B cell (primary cell): ENCODE measurements around the gene ADAMTS17.

Source experiments
- EZH2 ChIP-seq: IDR thresholded peaks from 2 replicates; pipeline ENCODE4 v1.6.1; 2012; ENCODE audit warnings: borderline replicate concordance, low read depth, mild to moderate bottlenecking, moderate library complexity, low read length; ENCODE audit not compliant: insufficient read depth, poor library complexity, severe bottlenecking
- TF ChIP-seq, protein P1 (sequence below): fragments of 200-600 bp; IDR thresholded peaks from one replicate; pipeline ENCODE4 v1.8.0; 2022; ENCODE audit warnings: antibody characterized with exemption, mild to moderate bottlenecking

DNA sequence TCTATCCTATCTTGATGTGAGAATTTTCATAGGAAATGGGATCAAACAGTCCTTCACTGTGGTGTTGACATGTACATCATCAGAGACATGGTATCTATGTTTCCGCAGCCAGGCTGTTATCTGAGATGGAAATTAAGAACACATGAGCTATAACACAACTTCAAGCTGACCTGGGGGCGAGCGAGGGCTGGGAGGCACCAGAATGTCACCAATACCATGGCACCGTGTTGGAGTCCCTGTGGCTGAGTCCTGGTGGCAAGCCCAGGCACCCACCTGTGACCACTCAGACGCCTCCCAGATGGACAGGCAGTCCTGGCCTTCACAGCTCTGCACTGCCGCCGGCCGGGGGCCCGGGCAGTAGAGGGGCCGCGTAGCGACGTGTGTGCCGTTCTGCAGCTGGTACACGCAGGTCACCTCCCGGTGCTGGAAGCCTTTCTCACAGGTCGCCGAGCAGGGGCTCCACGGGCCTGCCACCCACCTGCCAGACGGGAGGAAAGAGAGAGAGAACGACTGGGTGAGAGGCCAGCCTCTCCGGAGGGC is 344.6 kb downstream of the ADAMTS17 start:
- TF ChIP-seq, protein P1, sequence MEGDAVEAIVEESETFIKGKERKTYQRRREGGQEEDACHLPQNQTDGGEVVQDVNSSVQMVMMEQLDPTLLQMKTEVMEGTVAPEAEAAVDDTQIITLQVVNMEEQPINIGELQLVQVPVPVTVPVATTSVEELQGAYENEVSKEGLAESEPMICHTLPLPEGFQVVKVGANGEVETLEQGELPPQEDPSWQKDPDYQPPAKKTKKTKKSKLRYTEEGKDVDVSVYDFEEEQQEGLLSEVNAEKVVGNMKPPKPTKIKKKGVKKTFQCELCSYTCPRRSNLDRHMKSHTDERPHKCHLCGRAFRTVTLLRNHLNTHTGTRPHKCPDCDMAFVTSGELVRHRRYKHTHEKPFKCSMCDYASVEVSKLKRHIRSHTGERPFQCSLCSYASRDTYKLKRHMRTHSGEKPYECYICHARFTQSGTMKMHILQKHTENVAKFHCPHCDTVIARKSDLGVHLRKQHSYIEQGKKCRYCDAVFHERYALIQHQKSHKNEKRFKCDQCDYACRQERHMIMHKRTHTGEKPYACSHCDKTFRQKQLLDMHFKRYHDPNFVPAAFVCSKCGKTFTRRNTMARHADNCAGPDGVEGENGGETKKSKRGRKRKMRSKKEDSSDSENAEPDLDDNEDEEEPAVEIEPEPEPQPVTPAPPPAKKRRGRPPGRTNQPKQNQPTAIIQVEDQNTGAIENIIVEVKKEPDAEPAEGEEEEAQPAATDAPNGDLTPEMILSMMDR: no peak
- TF ChIP-seq EZH2: no peak
